ENCODE results near the gene SH2D1B. TPM values are rescaled to one million over a fixed set of nuclear protein-coding genes. Genes with fewer than 3 reads are reported as not detected.

Gene SH2D1B
- total and polyA plus RNA-seq, 2 donors (not counting 3 experiments of a cell fraction or from before 2014, with no cell fraction given), result not detected

DNA sequence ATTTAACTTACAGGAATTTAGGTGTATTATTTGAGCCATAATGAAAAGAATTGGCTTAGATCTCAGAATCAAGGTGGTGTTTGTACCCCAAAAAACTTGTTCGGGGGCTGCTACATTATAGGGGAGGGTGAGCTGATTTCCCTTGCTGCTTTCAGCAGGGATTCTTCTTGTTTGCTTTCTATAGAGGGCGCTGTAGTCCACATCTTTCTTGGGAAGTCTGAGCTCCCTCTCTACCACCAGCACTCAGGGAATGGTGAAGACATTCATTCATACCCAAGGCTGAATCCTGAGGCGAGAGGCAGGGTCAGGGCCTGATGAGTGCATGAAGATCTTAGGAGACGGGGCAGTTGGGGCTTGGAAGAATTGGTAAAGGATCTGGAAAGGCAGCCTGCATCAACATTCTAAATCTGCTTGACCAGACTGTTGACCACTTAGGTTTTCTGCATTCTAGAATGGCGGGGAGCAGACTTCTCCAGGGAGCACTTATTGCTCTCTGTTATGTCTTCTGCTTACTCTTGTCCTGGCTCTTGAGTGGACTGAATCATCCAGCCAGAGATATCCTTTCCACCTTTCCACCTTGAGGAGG is 54.2 kb downstream of the SH2D1B start:
- Histone ChIP-seq H3K9me3 (replicated peaks; ENCODE audit: control insufficient read depth, insufficient read depth, low read length) (no peaks in the 10 kb centered on the region), H3K4me3 (replicated peaks in 1 of 3; ENCODE audit: insufficient read depth in 1 of 3, low read depth in 1 of 3, low read length in 3 of 3) (no peak overlapping the region), H3K9me1 (replicated peaks; ENCODE audit: control insufficient read depth, extremely low read depth, insufficient read depth, low read length) (no peaks in the 10 kb centered on the region), H3K4me1 (ENCODE audit: control insufficient read depth, extremely low read depth, insufficient read depth, low read length) (peaks cover 7% of the 10 kb centered on the region), H3K36me3 (ENCODE audit: control insufficient read depth in 2 of 2, extremely low read depth in 1 of 2, insufficient read depth in 2 of 2, low read length in 2 of 2) (peaks cover 0 to 9% of the 10 kb centered on the region in 2 experiments), H4K20me1 (replicated peaks; ENCODE audit: control insufficient read depth, extremely low read depth, insufficient read depth, low read length) (no peaks in the 10 kb centered on the region), H3K9ac (replicated peaks; ENCODE audit: extremely low read depth, insufficient read depth, low read length) (no peak overlapping the region), H3K4me2 (ENCODE audit: insufficient read depth, low read length) (no peak overlapping the region), H3K79me2 (ENCODE audit: control insufficient read depth, insufficient read depth, low read length) (no peaks in the 10 kb centered on the region), H3K27me3 (ENCODE audit: control insufficient read depth in 2 of 2, insufficient read depth in 2 of 2, low read length in 2 of 2) (no peaks in the 10 kb centered on the region), H2AFZ (ENCODE audit: low read depth, low read length) (no peak overlapping the region), H3K27ac (ENCODE audit: insufficient read depth, low read depth, low read length) (no peak overlapping the region)
- peak; percentile 42 for FAIRE-seq
- CTCF ChIA-PET, result interaction anchor here (0.5 to 2.9 kb wide), 49 partner anchors 8 to 517 kb away, joined by 3 to 26 read pairs (median 4); partner anchors contain the start of gene C1orf226
- no TSS peak for BruUV-seq (replicated peaks)
- DNase-seq (ENCODE audit: low read depth, low spot score), result peak; percentile 22
- POLR2A ChIA-PET, result no interaction called here
- intact Hi-C loops (cut with micrococcal nuclease), result loop anchor here (1.0 kb wide), 2 partner anchors 35 to 142 kb away; no protein-coding TSS in a partner anchor
- dilution Hi-C loops (cut with MboI; ENCODE audit: extremely low pct_ligation_motif_present, low sequenced_read_pairs), result no loop called here
- TF ChIP-seq CTCF (IDR thresholded peaks at IDR 0.05; ENCODE audit: extremely low read depth in 1 of 2, insufficient read depth in 1 of 2, low read depth in 1 of 2, low read length in 2 of 2) (peak; percentile 39 to 52), POLR2AphosphoS5 (IDR thresholded peaks at IDR 0.05; ENCODE audit: insufficient read depth, low read depth, low read length) (no peak)

DNA sequence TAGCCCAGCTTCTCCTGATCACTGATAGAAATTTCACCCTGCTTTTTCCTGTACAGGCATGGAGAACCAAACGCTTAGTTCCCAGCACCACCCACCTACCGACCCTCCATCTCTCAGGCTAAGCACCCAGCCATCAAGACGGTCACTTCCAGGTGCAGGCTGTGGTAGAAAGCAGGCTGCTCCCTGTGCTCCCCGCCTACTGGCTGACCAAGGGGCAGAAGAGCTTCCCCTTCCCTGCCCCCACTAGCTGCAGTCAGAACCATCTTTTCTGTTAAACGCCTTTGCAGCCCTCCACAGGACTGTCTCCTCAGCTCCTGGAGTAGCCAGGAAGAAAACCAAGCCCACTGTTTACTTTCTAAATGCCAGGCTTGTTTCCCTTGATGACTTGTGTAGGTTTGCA is 58.2 kb downstream of the SH2D1B start:
- intact Hi-C loops (cut with micrococcal nuclease) (loop anchor here (5.0 kb wide), 1 partner anchor 274 kb away; no protein-coding TSS in a partner anchor), dilution Hi-C loops (cut with MboI; ENCODE audit: extremely low pct_ligation_motif_present, low sequenced_read_pairs) (no loop called here)
- Histone ChIP-seq H2AFZ (ENCODE audit: low read depth, low read length) (no peak overlapping the region), H3K79me2 (ENCODE audit: control insufficient read depth, insufficient read depth, low read length) (no peaks in the 10 kb centered on the region), H4K20me1 (replicated peaks; ENCODE audit: control insufficient read depth, extremely low read depth, insufficient read depth, low read length) (no peaks in the 10 kb centered on the region), H3K27ac (ENCODE audit: insufficient read depth, low read depth, low read length) (no peak overlapping the region), H3K9me3 (replicated peaks; ENCODE audit: control insufficient read depth, insufficient read depth, low read length) (no peaks in the 10 kb centered on the region), H3K9ac (replicated peaks; ENCODE audit: extremely low read depth, insufficient read depth, low read length) (no peak overlapping the region), H3K9me1 (replicated peaks; ENCODE audit: control insufficient read depth, extremely low read depth, insufficient read depth, low read length) (no peaks in the 10 kb centered on the region), H3K4me2 (ENCODE audit: insufficient read depth, low read length) (no peak overlapping the region), H3K4me3 (replicated peaks in 1 of 3; ENCODE audit: insufficient read depth in 1 of 3, low read depth in 1 of 3, low read length in 3 of 3) (no peak overlapping the region), H3K27me3 (ENCODE audit: control insufficient read depth in 2 of 2, insufficient read depth in 2 of 2, low read length in 2 of 2) (no peaks in the 10 kb centered on the region), H3K4me1 (ENCODE audit: control insufficient read depth, extremely low read depth, insufficient read depth, low read length) (peaks cover 28% of the 10 kb centered on the region), H3K36me3 (ENCODE audit: control insufficient read depth in 2 of 2, extremely low read depth in 1 of 2, insufficient read depth in 2 of 2, low read length in 2 of 2) (peaks cover 0 to 9% of the 10 kb centered on the region in 2 experiments)
- POLR2A ChIA-PET, result no interaction called here
- TF ChIP-seq GATA2 (IDR thresholded peaks at IDR 0.05; ENCODE audit: insufficient read depth, insufficient read length, low read depth, low read length), result no peak
- TF ChIP-seq POLR2AphosphoS5 (IDR thresholded peaks at IDR 0.05; ENCODE audit: insufficient read depth, low read depth, low read length), result no peak
- TF ChIP-seq EZH2 (IDR thresholded peaks at IDR 0.05; ENCODE audit: borderline replicate concordance, low read depth, low read length, severe bottlenecking), result no peak
- TF ChIP-seq MYC (IDR thresholded peaks at IDR 0.05; ENCODE audit: low read depth, low read length), result no peak
- no peak for TF ChIP-seq JUN (IDR thresholded peaks at IDR 0.05; ENCODE audit: borderline replicate concordance, insufficient read depth, insufficient read length, low read depth)
- no peak for TF ChIP-seq FOS (IDR thresholded peaks at IDR 0.05; ENCODE audit: borderline replicate concordance, insufficient read depth, low read length)
- TF ChIP-seq POLR2A (IDR thresholded peaks at IDR 0.05; ENCODE audit: low read depth, low read length), result no peak
- TF ChIP-seq, protein P1, sequence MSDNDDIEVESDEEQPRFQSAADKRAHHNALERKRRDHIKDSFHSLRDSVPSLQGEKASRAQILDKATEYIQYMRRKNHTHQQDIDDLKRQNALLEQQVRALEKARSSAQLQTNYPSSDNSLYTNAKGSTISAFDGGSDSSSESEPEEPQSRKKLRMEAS (IDR thresholded peaks at IDR 0.05; ENCODE audit: insufficient read depth, insufficient read length), result no peak
- no peak for TF ChIP-seq CTCF (IDR thresholded peaks at IDR 0.05; ENCODE audit: extremely low read depth in 1 of 2, insufficient read depth in 1 of 2, low read depth in 1 of 2, low read length in 2 of 2)
- CTCF ChIA-PET, result interaction anchor here (1.8 kb wide), 1 partner anchor 13 kb away, joined by 4 read pairs; no protein-coding TSS in a partner anchor
- BruUV-seq (replicated peaks), result no TSS peak
- no peak for FAIRE-seq
- DNase-seq (ENCODE audit: low read depth, low spot score), result no peak
